Myocyte (in vitro differentiated cells): ENCODE measurements around the gene DHRS7B. TPM values are rescaled to one million over a fixed set of nuclear protein-coding genes. Genes with fewer than 3 reads are reported as not detected.
"Not testable (repeated sequence)": the region's sequence is repeated elsewhere in the genome, so short reads cannot be mapped to it uniquely, and the experiment has no call there.

ENCODE experiments used
- DNase-seq: peaks from one replicate; pipeline ENCODE4 v3.0.0-alpha.2; 2012; ENCODE audit warnings: low read depth
- total RNA-seq: library from RNA; depleted of rRNA; stranded (reverse); fragments of >200 nt; gene quantifications from 2 replicates; pipeline ENCODE4 v1.2.3, GENCODE V29; 2014

The DHRS7B gene
- total RNA-seq, 1 donor from 2014 or later = 38.3 TPM

- not testable (repeated sequence) for DNase-seq
Observed at GRCh38 chr17:21107067-21107650, 19.6 kb upstream of the DHRS7B start.

DNA sequence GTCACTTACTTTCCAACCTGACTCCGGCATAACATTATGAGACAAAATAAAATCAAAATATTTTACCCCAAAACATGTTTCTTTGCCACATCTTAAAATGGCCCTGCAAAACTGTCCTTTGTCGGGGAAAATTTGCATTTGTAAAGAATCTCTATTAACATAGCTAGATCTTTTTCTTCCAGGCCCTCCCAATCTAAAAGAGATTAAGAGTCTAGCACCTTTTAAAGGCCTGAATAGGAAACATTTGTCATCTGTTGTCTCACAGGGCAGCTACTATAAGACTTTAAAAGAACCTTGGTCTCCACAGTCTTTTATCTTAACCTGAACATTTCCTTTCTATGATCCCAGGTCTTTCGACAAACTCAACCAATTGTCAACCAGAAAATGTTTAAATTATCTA, 18.1 kb upstream of the DHRS7B start:
- DNase-seq = no peak

DNA sequence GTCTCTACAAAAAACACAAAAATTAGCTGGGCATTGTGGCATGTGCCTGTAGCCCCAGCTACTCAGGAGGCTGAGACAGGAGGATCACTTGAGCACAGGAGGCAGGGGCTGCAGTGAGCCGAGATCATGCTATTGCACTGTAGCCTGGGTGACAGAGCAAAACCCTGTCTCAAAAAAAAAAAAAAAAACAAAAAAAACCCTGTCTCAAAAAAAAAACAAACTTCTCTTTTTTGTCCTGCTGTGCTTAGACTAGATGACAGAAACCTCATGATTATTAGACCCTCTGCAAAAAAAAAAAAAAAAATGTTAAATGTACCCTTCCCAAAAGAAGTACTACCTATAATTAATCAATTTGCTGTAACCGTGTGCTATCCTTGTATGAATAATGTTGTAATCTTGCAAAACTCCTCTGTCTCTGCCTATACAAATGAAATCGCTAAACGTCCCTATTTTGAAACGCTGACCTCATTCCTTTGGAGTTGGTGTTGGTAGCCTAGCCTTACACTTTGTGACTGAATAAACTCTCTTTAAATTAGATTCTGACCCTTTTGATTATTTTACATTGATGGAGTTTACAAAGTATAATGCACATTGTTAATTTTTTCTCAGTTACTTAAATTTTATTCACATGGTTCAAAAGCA, 13.6 kb upstream of the DHRS7B start:
- DNase-seq = no peak

GRCh38 chr17:21113716-21114115, 13.0 kb upstream of the DHRS7B start:
- DNase-seq = no peak

DNA sequence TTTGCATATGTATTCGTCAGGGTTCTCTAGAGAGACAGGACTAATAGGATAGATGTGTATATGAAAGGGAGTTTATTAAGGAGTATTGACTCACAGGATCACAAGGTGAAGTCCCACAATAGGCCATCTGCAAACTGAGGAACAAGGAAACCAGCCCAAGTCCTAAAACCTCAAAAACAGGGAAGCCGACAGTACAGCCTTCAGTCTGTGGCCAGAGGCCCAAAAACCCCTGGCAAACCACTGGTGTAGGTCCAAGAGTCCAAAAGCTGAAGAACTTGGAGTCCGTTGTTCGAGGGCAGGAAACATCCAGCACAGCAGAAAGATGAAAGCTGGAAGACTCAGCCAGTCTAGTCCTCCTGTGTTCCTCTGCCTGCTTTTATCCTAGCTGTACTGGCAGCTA, 12.0 kb upstream of the DHRS7B start:
- not testable (repeated sequence) for DNase-seq

- peak; percentile 62 for DNase-seq
Observed at GRCh38 chr17:21119247-21119918, 7.4 kb upstream of the DHRS7B start.

- no peak for DNase-seq
Observed at GRCh38 chr17:21119919-21120249, 6.9 kb upstream of the DHRS7B start.

- no peak for DNase-seq
Observed at GRCh38 chr17:21124086-21124485, 2.7 kb upstream of the DHRS7B start.

DNA sequence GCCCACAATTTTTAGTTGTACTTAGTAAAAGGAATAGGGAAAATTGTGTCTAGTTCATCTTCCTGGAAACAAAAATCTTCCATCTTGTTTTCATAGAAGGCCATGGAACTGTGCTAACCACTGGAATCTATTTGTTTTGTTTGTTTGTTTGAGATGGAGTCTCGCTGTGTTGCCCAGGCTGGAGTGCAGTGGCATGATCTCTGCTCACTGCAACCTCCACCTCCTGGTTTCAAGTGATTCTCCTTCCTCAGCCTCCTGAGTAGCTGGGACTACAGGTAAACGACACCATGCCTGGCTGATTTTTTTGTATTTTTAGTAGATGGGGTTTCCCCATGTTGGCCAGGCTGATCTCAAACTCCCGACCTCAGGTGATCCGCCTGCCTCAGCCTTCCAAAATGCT, 2.2 kb upstream of the DHRS7B start:
- DNase-seq = not testable (repeated sequence)

DNA sequence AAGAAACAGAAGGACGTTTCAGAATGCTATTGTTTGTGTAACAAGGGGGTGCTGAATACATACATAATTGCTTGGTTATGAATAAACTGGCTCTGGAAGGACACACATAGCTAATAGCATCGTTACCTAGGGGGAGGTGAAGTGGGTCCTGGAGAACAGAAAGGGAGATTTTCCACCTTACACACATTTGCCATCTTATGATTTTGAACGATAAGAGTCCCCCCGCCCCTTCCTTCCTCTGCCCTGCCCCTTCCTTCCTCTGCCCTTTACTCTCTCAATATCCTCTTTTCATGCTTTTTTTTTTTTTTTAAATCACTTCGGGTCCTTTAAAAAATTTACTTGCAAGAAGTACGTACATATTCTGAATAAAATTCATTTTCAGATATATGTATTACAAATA, 902 bp upstream of the DHRS7B start:
- no peak for DNase-seq

GRCh38 chr17:21127509-21128077, 829 bp downstream of the DHRS7B start:
- no peak for DNase-seq

DNA sequence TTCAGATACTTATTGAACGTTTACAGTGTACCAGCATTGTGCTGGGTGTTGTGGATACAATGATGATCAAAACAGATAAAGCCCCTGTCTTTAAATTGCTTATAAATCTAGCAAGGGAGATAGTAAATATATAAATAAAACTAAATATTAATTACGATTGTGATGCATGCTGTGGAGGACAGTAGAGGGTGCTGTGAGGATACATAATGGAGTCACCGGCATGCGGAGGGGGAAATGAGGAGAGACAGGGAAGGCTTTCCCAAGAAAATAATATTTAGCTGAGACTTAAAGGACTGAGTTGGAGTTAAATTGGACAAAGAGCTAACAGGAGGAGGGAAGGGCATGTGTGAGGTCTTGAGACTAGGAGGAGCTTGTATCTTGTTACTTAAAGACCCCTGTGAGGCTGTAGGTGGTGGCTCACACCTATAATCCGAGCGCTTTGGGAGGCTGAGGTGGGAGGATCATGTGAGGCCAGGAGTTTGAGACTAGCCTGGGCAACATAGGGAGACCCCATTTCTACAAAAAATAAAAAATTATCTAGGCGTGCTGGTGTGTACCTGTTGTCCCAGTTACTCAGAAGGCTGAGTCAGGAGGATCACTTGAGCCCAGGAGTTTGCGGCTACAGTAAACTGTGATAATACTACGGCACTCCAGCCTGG, 2.4 kb downstream of the DHRS7B start:
- peak; percentile 61 for DNase-seq

- no peak for DNase-seq
Observed at GRCh38 chr17:21131137-21131536, 4.4 kb downstream of the DHRS7B start.

DNA sequence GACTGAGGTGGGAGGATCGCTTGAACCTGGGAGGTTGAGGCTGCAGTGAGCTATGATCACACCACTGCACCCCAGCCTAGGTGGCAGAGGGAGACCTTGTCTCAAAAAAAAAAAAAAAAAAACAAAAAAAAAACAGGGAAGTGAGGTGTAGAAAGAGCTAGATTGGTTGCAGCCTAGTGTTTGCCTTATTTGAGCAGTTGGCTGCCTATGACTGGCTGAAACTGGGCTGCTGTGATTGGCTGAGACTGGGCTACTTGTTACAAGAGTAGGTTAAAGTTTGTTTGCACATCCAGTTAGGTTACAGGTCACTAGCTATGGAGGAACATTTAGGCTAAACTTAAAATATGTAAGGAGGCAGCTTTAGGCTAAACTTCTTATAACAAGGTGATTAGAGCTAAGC, 5.7 kb downstream of the DHRS7B start:
- no peak for DNase-seq

GRCh38 chr17:21134559-21134958, 7.8 kb downstream of the DHRS7B start:
- DNase-seq = no peak

DNA sequence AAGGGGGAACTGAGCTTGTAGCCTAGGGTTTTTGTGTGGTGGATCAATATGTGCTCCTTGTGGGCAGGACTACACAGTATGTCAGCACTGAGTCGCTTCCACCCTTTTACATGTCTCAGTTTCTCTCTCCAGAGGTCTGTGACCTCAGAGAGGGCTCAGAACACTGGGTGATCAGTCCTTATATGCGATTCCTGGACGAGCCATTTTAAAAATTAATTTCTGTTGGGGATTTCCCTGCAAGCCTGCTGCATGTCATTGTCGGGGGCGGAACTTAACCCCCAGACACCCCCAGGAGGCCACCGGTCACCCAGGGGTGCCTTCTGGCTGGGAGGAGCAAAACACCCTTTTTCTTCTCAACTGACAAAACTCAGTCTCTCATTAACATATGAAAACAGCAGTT, 14.1 kb downstream of the DHRS7B start:
- DNase-seq = no peak

GRCh38 chr17:21141331-21141730, 14.6 kb downstream of the DHRS7B start:
- DNase-seq = no peak

- DNase-seq = not testable (repeated sequence)
Observed at GRCh38 chr17:21142065-21142464, 15.3 kb downstream of the DHRS7B start.

DNA sequence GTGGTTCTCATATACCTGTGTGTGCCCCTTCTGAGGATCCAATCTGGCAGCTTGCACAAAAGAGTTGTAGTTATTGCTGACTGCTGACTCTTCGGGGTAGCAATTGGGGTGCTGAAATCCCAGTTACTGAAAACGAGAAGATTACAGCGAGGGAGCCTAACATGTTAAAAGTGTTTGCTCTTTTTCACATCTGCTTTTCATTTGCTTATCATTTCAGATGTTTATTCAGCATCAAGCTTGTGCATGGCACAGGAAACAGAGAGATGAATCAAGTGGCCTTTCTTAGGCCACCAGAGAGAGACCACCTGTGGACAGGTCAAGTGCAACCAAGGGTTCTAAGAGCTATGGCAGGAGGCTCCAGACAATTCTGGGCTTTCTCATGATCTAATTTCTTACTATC, 16.9 kb downstream of the DHRS7B start:
- no peak for DNase-seq

GRCh38 chr17:21144299-21144698, 17.5 kb downstream of the DHRS7B start:
- not testable (repeated sequence) for DNase-seq

GRCh38 chr17:21146362-21147015, 19.7 kb downstream of the DHRS7B start:
- DNase-seq = no peak
